GM23338 (cell line): Measurements from ENCODE around the gene TNFRSF21. TPM values are rescaled to one million over a fixed set of nuclear protein-coding genes. Genes with fewer than 3 reads are reported as not detected.
A peak's percentile ranks its signal among the peaks of the same experiment; 100 is the strongest.

Experiments used
- ATAC-seq: fragments of 200-7000 bp; cut with Tn5 transposase; 3 replicates; pipeline ENCODE4 v1.9.1; 2020
- DNase-seq: peaks from one replicate; pipeline ENCODE4 v3.0.0-alpha.2; 2015; ENCODE audit warnings: low spot score
- H2AFZ ChIP-seq: fragments of 200-600 bp; sonication (generic); 2 replicates; pipeline ENCODE4 v1.8.0; 2016; ENCODE audit warnings: antibody characterized with exemption, mild to moderate bottlenecking, moderate library complexity
- H3F3A ChIP-seq: fragments of 200-600 bp; sonication (generic); replicated peaks from 2 replicates; pipeline ENCODE4 v1.8.0; 2017; ENCODE audit warnings: antibody characterized with exemption, mixed run types, low read depth
- H3K27ac ChIP-seq: fragments of 200-600 bp; sonication (generic); 2 replicates; pipeline ENCODE4 v1.6.1; 2016; ENCODE audit warnings: low read depth
- H3K27me3 ChIP-seq: fragments of 200-600 bp; sonication (generic); 2 replicates; pipeline ENCODE4 v1.8.0; 2016; ENCODE audit warnings: mild to moderate bottlenecking, mixed run types, moderate library complexity; ENCODE audit not compliant: insufficient read depth
- H3K36me3 ChIP-seq: fragments of 200-600 bp; sonication (generic); 2 replicates; pipeline ENCODE4 v1.8.0; 2016; ENCODE audit warnings: mild to moderate bottlenecking; ENCODE audit not compliant: insufficient read depth
- H3K4me1 ChIP-seq: fragments of 200-600 bp; sonication (generic); 2 replicates; pipeline ENCODE4 v1.8.0; 2016; ENCODE audit warnings: mild to moderate bottlenecking, moderate library complexity; ENCODE audit not compliant: insufficient read depth
- H3K4me2 ChIP-seq: fragments of 200-600 bp; sonication (generic); 2 replicates; pipeline ENCODE4 v1.7.1; 2017; ENCODE audit warnings: mixed run types
- H3K4me3 ChIP-seq: fragments of 200-600 bp; sonication (generic); 2 replicates; pipeline ENCODE4 v1.6.1; 2016; ENCODE audit warnings: mixed run types
- H3K79me2 ChIP-seq: fragments of 200-600 bp; sonication (generic); replicated peaks from 2 replicates; pipeline ENCODE4 v1.8.0; 2017; ENCODE audit warnings: mild to moderate bottlenecking; ENCODE audit not compliant: insufficient read depth
- H3K9me2 ChIP-seq: fragments of 200-600 bp; sonication (generic); 2 replicates; pipeline ENCODE4 v1.8.0; 2017; ENCODE audit not compliant: insufficient read depth
- H4K20me1 ChIP-seq: fragments of 200-600 bp; sonication (generic); replicated peaks from 2 replicates; pipeline ENCODE4 v1.8.0; 2017; ENCODE audit warnings: mild to moderate bottlenecking; ENCODE audit not compliant: insufficient read depth
- H3K27ac Mint-ChIP-seq: 2 replicates; pipeline ENCODE4 v1.8.0; 2020; ENCODE audit warnings: inconsistent platforms, mild to moderate bottlenecking, moderate library complexity, mixed read lengths
- H3K27me3 Mint-ChIP-seq: 3 replicates; pipeline ENCODE4 v1.8.0; 2022; ENCODE audit warnings: low read depth, mild to moderate bottlenecking, moderate library complexity, mixed read lengths, inconsistent platforms; ENCODE audit not compliant: insufficient read depth, poor library complexity
- H3K36me3 Mint-ChIP-seq: 3 replicates; pipeline ENCODE4 v1.8.0; 2021; ENCODE audit warnings: low read depth, mild to moderate bottlenecking, inconsistent platforms, moderate library complexity, mixed read lengths
- H3K4me1 Mint-ChIP-seq: 3 replicates; pipeline ENCODE4 v1.8.0; 2020; ENCODE audit warnings: mild to moderate bottlenecking, inconsistent platforms, mixed read lengths
- H3K4me3 Mint-ChIP-seq: 3 replicates; pipeline ENCODE4 v1.8.0; 2021; ENCODE audit warnings: moderate library complexity, mild to moderate bottlenecking, inconsistent platforms, mixed read lengths
- H3K9me3 Mint-ChIP-seq: 3 replicates; pipeline ENCODE4 v1.8.0; 2020; ENCODE audit warnings: moderate library complexity, mild to moderate bottlenecking, inconsistent platforms, mixed read lengths
- CREB1 ChIP-seq: fragments of 250-450 bp; sonication (Bioruptor Pico); IDR thresholded peaks from 2 replicates; pipeline ENCODE4 v1.5.0; 2020; ENCODE audit warnings: low read depth, mild to moderate bottlenecking, moderate library complexity
- CTCF ChIP-seq, 2 experiments: fragments of 200-600 bp in 1 of 2; sonication (generic) in 1 of 2; conservative IDR thresholded peaks; 2 replicates each; pipeline versions ENCODE4 v1.5.1 to v1.6.1; 2016 to 2017; ENCODE audit warnings: antibody characterized with exemption in 2 of 2, low read depth in 2 of 2, mild to moderate bottlenecking in 2 of 2, moderate library complexity in 1 of 2
- EZH2 ChIP-seq: fragments of 200-600 bp; sonication (generic); IDR thresholded peaks from one replicate; pipeline ENCODE4 v1.8.0; 2017; ENCODE audit warnings: antibody characterized with exemption, mild to moderate bottlenecking, low read depth; ENCODE audit not compliant: unreplicated experiment
- EZH2phosphoT487 ChIP-seq: fragments of 200-600 bp; sonication (generic); IDR thresholded peaks from one replicate; pipeline ENCODE4 v1.8.1; 2018; ENCODE audit warnings: antibody characterized with exemption; ENCODE audit not compliant: unreplicated experiment
- POLR2AphosphoS5 ChIP-seq: IDR thresholded peaks from 2 replicates; pipeline ENCODE4 v1.6.1; 2016; ENCODE audit warnings: antibody characterized with exemption, low read depth
- STAT1 ChIP-seq: IDR thresholded peaks from one replicate; pipeline ENCODE4 v1.6.1; 2016; ENCODE audit warnings: antibody characterized with exemption; ENCODE audit not compliant: unreplicated experiment
- ZNF114 ChIP-seq: fragments of 250-450 bp; sonication (Bioruptor Pico); IDR thresholded peaks from 2 replicates; pipeline ENCODE4 v1.5.0; 2020; ENCODE audit warnings: mild to moderate bottlenecking, moderate library complexity
- ZNF331 ChIP-seq: fragments of 250-450 bp; sonication (Bioruptor Pico); IDR thresholded peaks from 2 replicates; pipeline ENCODE4 v1.5.0; 2020; ENCODE audit warnings: low read depth, mild to moderate bottlenecking, moderate library complexity
- ZNF462 ChIP-seq: fragments of 250-450 bp; sonication (Bioruptor Pico); IDR thresholded peaks from 2 replicates; pipeline ENCODE4 v1.5.0; 2020; ENCODE audit warnings: mild to moderate bottlenecking, moderate library complexity
- polyA plus RNA-seq: library from polyadenylated mRNA; unstranded; fragments of >200 nt; fragmentation: Nextera tagmentation; extraction: Ambion mirVana; gene quantifications from 2 replicates; pipeline ENCODE4 v1.2.1, GENCODE V29; 2016
- total RNA-seq: library from RNA; depleted of rRNA; stranded (reverse); fragments of >200 nt; shearing (Covaris generic); gene quantifications from 2 replicates; pipeline ENCODE4 v1.2.3, GENCODE V29; 2014

Gene TNFRSF21
- total and polyA plus RNA-seq, 2 experiments from 2014 or later: 22.1 to 48.1 TPM

GRCh38 chr6:47242483-47243386 is 67.0 kb downstream of the TNFRSF21 start:
- Histone ChIP-seq H3K9me2 (no peaks in the 10 kb centered on the region), H3K36me3 (no peaks in the 10 kb centered on the region), H3K4me2 (no peak overlapping the region), H4K20me1 (no peaks in the 10 kb centered on the region; the same call in none of the 2 replicates), H3F3A (no peaks in the 10 kb centered on the region), H3K79me2 (peaks cover 69% of the 10 kb centered on the region), H3K27me3 (no peaks in the 10 kb centered on the region), H3K4me1 (peaks cover 16% of the 10 kb centered on the region; the same call in 1 of the 2 replicates), H3K27ac (0 out of 2 replicates have a peak overlapping the region, but pooled peaks have one; percentile 33), H3K4me3 (no peak overlapping the region), H2AFZ (no peak overlapping the region)
- H3K27ac Mint-ChIP-seq: peak overlapping the region; percentile 84
- TF ChIP-seq EZH2phosphoT487: no peak
- TF ChIP-seq ZNF462 (CRISPR knock-in tag): no peak
- no peak for TF ChIP-seq CREB1 (CRISPR knock-in tag)
- no peak for TF ChIP-seq STAT1
- TF ChIP-seq CTCF (conservative IDR thresholded peaks at IDR 0.05; ENCODE audit: low read depth in 2 of 2): no peak
- TF ChIP-seq EZH2: no peak
- TF ChIP-seq ZNF114: no peak
- no peak for TF ChIP-seq ZNF331 (CRISPR knock-in tag)
- TF ChIP-seq POLR2AphosphoS5: no peak
- H3K4me3 Mint-ChIP-seq: no peak overlapping the region
- H3K9me3 Mint-ChIP-seq: no peaks in the 10 kb centered on the region
- H3K4me1 Mint-ChIP-seq: peaks cover 34% of the 10 kb centered on the region; the same call in 2 of the 3 replicates
- ATAC-seq: peak; percentile 76
- H3K27me3 Mint-ChIP-seq: no peaks in the 10 kb centered on the region
- peaks cover 19% of the 10 kb centered on the region; the same call in 2 of the 3 replicates for H3K36me3 Mint-ChIP-seq
- DNase-seq: peak; percentile 31
